ENCODE measurements around the gene KLF16.

KLF16 gene

GRCh38 chr19:1819341-1820255 is 43.8 kb downstream of the KLF16 start:
- DNase-seq (ENCODE audit: low spot score): no peak

- no peak for DNase-seq (ENCODE audit: low spot score)
These were observed 44.7 kb downstream of the KLF16 start for GRCh38 chr19:1818549-1819195.

- no peak for DNase-seq (ENCODE audit: low spot score)
These were observed 45.7 kb downstream of the KLF16 start for GRCh38 chr19:1817553-1818179.

GRCh38 chr19:1816530-1817298 is 46.7 kb downstream of the KLF16 start:
- DNase-seq (ENCODE audit: low spot score): no peak

- DNase-seq (ENCODE audit: low spot score): no peak
These were observed 47.5 kb downstream of the KLF16 start for GRCh38 chr19:1815605-1816529.

- no peak for DNase-seq (ENCODE audit: low spot score)
These were observed 48.4 kb downstream of the KLF16 start for GRCh38 chr19:1814833-1815604.

- DNase-seq (ENCODE audit: low spot score): no peak
These were observed 49.0 kb downstream of the KLF16 start for GRCh38 chr19:1814391-1814790.

- DNase-seq (ENCODE audit: low spot score): no peak
These were observed 49.9 kb downstream of the KLF16 start for GRCh38 chr19:1813192-1814182.

GRCh38 chr19:1812426-1813191 is 50.8 kb downstream of the KLF16 start:
- DNase-seq (ENCODE audit: low spot score): peak; percentile 95

- DNase-seq (ENCODE audit: low spot score): no peak
These were observed 51.4 kb downstream of the KLF16 start, which contains the start of gene ATP8B3 for GRCh38 chr19:1811942-1812425. TSS of gene ATP8B3 (minus strand) at chr19:1812276. CDS start at chr19:1811736, 540 bp downstream.

- DNase-seq (ENCODE audit: low spot score): peak; percentile 86
These were observed 51.9 kb downstream of the KLF16 start for GRCh38 chr19:1811472-1811894.

GRCh38 chr19:1810439-1811160 is 52.8 kb downstream of the KLF16 start:
- DNase-seq (ENCODE audit: low spot score): no peak

GRCh38 chr19:1809678-1810077 is 53.7 kb downstream of the KLF16 start:
- no peak for DNase-seq (ENCODE audit: low spot score)

- no peak for DNase-seq (ENCODE audit: low spot score)
These were observed 55.0 kb downstream of the KLF16 start for GRCh38 chr19:1808395-1808731.

GRCh38 chr19:1807695-1808394 is 55.5 kb downstream of the KLF16 start:
- DNase-seq (ENCODE audit: low spot score): no peak

GRCh38 chr19:1807030-1807694 is 56.2 kb downstream of the KLF16 start:
- DNase-seq (ENCODE audit: low spot score): no peak
